ENCODE data around the gene PCSK5. TPM values are rescaled to one million over a fixed set of nuclear protein-coding genes. Genes with fewer than 3 reads are reported as not detected.

PCSK5 gene
- total RNA-seq, 4 donors from 2014 or later, result 9.6 to 41.8 (median 15.1) TPM

- H3K9me3 ChIP-seq, result no peaks in the 10 kb centered on the region
- no peak for DNase-seq
- H3K27me3 ChIP-seq, result no peaks in the 10 kb centered on the region
- WGBS, 2 donors, result 85 to 90% methylated on average over 2 of the region's 2 CpGs
- no peaks in the 10 kb centered on the region for H3K36me3 ChIP-seq
- TF ChIP-seq POLR2A (IDR thresholded peaks at IDR 0.05) (no peak), CTCF (IDR thresholded peaks at IDR 0.05) (no peak)
- no peak overlapping the region for H3K27ac ChIP-seq
- H3K4me3 ChIP-seq (replicated peaks in 1 of 3), result no peak overlapping the region
- peaks cover 8 to 11% of the 10 kb centered on the region in 2 donors for H3K4me1 ChIP-seq
- intact Hi-C loops (cut with DNase I), result no loop called here
Measured at GRCh38 chr9:76001459-76001858, 111.0 kb downstream of the PCSK5 start.

- Histone ChIP-seq H3K9me3 (no peaks in the 10 kb centered on the region), H3K4me3 (replicated peaks in 1 of 3) (no peak overlapping the region), H3K4me1 (peaks cover 0 to 11% of the 10 kb centered on the region in 2 donors), H3K27me3 (no peaks in the 10 kb centered on the region), H3K36me3 (no peaks in the 10 kb centered on the region), H3K27ac (no peak overlapping the region)
- intact Hi-C loops (cut with DNase I), result no loop called here
- 55 to 63% methylated on average over 5 of the region's 5 CpGs for WGBS, 2 donors
- peak; percentile 7 to 26 for DNase-seq
- no peak for TF ChIP-seq CTCF (IDR thresholded peaks at IDR 0.05)
Measured at GRCh38 chr9:76003041-76003440, 112.6 kb downstream of the PCSK5 start.

- TF ChIP-seq CTCF (IDR thresholded peaks at IDR 0.05) (no peak), POLR2A (IDR thresholded peaks at IDR 0.05) (no peak)
- Histone ChIP-seq H3K27ac (no peak overlapping the region), H3K27me3 (no peaks in the 10 kb centered on the region), H3K36me3 (no peaks in the 10 kb centered on the region), H3K9me3 (no peaks in the 10 kb centered on the region), H3K4me1 (peaks cover 0 to 9% of the 10 kb centered on the region in 2 donors), H3K4me3 (replicated peaks in 1 of 3) (no peak overlapping the region)
- WGBS, 2 donors, result 88 to 96% methylated on average over 1 of the region's 1 CpG
- no peak for DNase-seq
- intact Hi-C loops (cut with DNase I), result no loop called here
Measured at GRCh38 chr9:76004526-76004925, 114.1 kb downstream of the PCSK5 start.

GRCh38 chr9:76007935-76008334, 117.5 kb downstream of the PCSK5 start:
- no peak overlapping the region for H3K27ac ChIP-seq
- 40 to 63% methylated on average over 3 of the region's 3 CpGs for WGBS, 2 donors
- no peak overlapping the region for H3K4me3 ChIP-seq (replicated peaks in 1 of 3)
- no peak for DNase-seq
- H3K36me3 ChIP-seq, result no peaks in the 10 kb centered on the region
- no peaks in the 10 kb centered on the region for H3K27me3 ChIP-seq
- peaks cover 0 to 9% of the 10 kb centered on the region in 2 donors for H3K4me1 ChIP-seq
- no peaks in the 10 kb centered on the region for H3K9me3 ChIP-seq
- intact Hi-C loops (cut with DNase I), result no loop called here
- TF ChIP-seq CTCF (IDR thresholded peaks at IDR 0.05) (no peak), POLR2A (IDR thresholded peaks at IDR 0.05) (no peak)

GRCh38 chr9:76013809-76014208, 123.3 kb downstream of the PCSK5 start:
- DNase-seq, result no peak
- no peaks in the 10 kb centered on the region for H3K36me3 ChIP-seq
- no peak overlapping the region for H3K4me3 ChIP-seq (replicated peaks in 1 of 3)
- intact Hi-C loops (cut with DNase I), result loop anchor here (10.0 kb wide), 1 partner anchor 61 kb away; no protein-coding TSS in a partner anchor
- H3K27me3 ChIP-seq, result no peaks in the 10 kb centered on the region
- H3K9me3 ChIP-seq, result no peaks in the 10 kb centered on the region
- 78 to 81% methylated on average over 2 of the region's 2 CpGs for WGBS, 2 donors
- no peaks in the 10 kb centered on the region for H3K4me1 ChIP-seq
- TF ChIP-seq CTCF (IDR thresholded peaks at IDR 0.05) (no peak), POLR2A (IDR thresholded peaks at IDR 0.05) (no peak)
- no peak overlapping the region for H3K27ac ChIP-seq
